ENCODE results near the gene CDON.

GRCh38 chr11:125995313-125995712 lies 67.4 kb downstream of the CDON start:
- no peak for TF ChIP-seq POLR2A (IDR thresholded peaks at IDR 0.05; ENCODE audit: low read depth, low read length)
- TF ChIP-seq TAF1 (IDR thresholded peaks at IDR 0.05; ENCODE audit: low read depth, low read length): no peak
- no peak for TF ChIP-seq POLR2AphosphoS5 (IDR thresholded peaks at IDR 0.05; ENCODE audit: low read depth, low read length)

Measured in GM12891 (cell line).